Measurements from ENCODE around the gene SYT11. TPM values are rescaled to one million over a fixed set of nuclear protein-coding genes. Genes with fewer than 3 reads are reported as not detected.
"Not testable (repeated sequence)": the region's sequence is repeated elsewhere in the genome, so short reads cannot be mapped to it uniquely, and the experiment has no call there.

Gene SYT11
- polyA plus RNA-seq, 1 donor from 2014 or later, result 4.9 TPM

DNA sequence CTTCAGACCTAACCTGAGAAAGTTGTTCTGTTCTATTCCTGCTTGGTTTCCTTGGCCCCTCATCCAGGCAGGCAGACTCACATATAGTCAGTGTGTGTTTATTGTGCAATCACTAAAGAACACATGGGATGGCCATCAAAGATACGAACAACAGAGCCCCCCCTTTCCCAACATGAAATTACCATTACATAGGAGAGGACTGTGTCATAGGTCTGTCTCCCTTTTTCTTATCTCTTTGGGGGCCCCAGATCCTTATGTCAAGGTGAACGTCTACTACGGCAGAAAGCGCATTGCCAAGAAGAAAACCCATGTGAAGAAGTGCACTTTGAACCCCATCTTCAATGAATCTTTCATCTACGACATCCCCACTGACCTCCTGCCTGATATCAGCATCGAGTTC is 21.6 kb downstream of the SYT11 start:
- peaks cover 1% of the 10 kb centered on the region for H3K36me3 Mint-ChIP-seq
- H3K27ac Mint-ChIP-seq, result no peak overlapping the region
- H3K4me1 Mint-ChIP-seq, result peaks cover 0 to 7% (median 0%) of the 10 kb centered on the region in 3 donors
- no peaks in the 10 kb centered on the region for H3K9me3 Mint-ChIP-seq
- no peaks in the 10 kb centered on the region for H3K27me3 Mint-ChIP-seq
- H3K4me3 Mint-ChIP-seq, result no peak overlapping the region

DNA sequence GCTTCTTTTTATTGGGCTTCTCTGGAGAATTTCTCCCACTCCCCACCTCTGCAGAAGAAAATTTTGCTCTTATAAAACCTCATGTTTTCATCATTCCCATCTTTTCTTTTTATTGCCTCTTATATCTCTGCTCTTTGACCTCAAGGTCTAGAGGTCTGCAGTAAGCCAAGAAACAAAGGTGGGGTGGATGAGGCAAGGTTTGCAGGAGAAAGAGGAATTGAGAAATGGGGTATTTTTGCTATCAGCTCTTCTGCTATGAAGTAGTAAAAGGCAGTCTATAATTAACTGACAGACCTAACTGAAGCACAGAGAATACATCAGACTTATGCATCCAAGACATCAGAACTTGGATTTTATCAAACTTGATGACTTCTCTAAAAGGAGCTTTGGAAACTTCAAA is 22.9 kb downstream of the SYT11 start:
- Mint-ChIP-seq H3K4me3 (no peak overlapping the region), H3K36me3 (no peaks in the 10 kb centered on the region), H3K27me3 (no peaks in the 10 kb centered on the region), H3K4me1 (peaks cover 0 to 7% (median 0%) of the 10 kb centered on the region in 3 donors), H3K9me3 (no peaks in the 10 kb centered on the region), H3K27ac (no peak overlapping the region)

DNA sequence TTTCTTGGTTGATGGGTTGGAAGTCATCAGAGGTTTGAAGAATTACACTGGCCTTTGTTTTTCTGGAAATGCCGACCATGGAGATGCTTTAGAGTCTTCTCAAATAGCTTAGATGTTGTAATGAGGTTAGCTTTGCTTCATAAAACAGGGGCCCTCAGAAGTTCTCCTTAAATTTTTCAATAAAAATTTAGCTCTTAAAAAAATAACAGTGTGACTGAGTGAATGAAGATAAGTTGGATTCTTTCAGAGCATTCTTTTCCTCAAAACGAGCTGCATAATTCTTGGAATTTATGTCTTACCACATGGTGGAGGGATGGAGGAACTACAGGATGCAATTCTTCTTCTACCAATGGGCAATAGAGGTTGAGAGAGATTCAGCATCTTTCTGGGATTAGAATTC is 23.4 kb downstream of the SYT11 start:
- Mint-ChIP-seq H3K27me3 (no peaks in the 10 kb centered on the region), H3K9me3 (no peaks in the 10 kb centered on the region), H3K4me1 (peaks cover 0 to 7% (median 0%) of the 10 kb centered on the region in 3 donors), H3K36me3 (no peaks in the 10 kb centered on the region), H3K4me3 (no peak overlapping the region), H3K27ac (no peak overlapping the region)

DNA sequence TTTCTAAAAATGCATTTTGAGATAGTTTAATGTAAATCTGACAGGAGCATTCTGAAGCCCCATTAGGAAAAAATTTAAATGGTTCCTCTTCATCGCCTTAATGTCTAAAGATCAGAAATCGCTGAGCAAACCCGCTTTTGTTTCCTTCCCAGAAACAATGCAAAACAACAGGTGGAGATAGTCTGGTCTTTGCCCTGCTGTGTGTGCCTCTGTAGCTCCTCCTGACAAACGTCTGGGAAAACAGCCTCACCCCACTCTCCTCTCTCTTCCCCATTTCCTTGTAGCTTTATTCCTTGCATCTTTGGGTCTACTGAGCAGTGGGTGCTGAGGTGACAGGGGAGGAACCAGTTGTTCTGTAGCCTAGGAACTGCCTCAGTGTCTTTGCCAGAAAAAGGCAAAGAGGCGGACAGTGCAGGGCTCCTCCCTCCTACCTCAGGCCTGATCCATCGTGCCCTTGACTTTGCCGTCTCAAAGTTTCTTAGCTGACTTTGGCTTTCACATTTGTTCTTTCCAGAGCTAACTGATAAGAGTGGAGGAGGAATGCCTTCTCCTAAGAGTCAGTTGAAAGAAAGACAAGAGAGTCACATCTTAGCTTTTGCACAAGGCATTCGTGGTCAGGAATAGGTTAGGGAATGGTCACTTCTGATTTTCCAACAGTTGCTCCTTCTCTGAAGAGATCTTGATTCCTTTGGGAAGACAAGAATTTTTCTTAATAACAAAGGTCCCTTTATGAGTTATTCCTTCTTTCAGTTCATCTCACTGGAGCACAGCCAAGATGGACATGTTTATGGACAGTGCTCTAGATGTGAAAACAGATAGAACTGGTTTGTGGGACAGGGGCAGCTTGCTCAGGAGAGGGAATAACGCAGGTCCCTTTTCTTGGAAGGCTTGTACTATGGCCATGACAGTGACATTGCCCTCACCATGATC is 24.9 kb downstream of the SYT11 start:
- no peaks in the 10 kb centered on the region for H3K9me3 Mint-ChIP-seq
- H3K36me3 Mint-ChIP-seq, result no peaks in the 10 kb centered on the region
- no peak overlapping the region for H3K27ac Mint-ChIP-seq
- H3K4me1 Mint-ChIP-seq, result peaks cover 0 to 7% (median 0%) of the 10 kb centered on the region in 3 donors
- no peaks in the 10 kb centered on the region for H3K27me3 Mint-ChIP-seq
- no peak overlapping the region for H3K4me3 Mint-ChIP-seq

DNA sequence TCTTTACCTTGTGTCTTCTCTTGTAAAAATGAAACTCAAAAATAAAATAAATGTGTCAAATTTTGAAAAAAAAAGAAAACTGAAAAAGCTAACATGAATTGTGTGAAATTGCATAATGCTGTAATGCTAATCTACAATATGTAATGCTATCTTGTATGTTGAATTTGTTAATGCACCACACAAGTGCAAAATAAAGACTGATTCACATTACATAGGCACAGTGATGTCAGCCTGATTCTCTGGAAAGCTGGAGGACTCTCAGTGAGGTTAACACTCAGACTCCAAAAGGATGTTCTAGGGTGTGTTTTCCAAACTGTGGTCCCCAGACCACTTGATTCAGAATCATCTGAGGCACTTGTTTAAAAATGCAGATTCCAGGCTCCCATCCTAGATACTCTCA is 25.6 kb downstream of the SYT11 start:
- H3K9me3 Mint-ChIP-seq, result no peaks in the 10 kb centered on the region
- H3K27ac Mint-ChIP-seq, result no peak overlapping the region
- no peaks in the 10 kb centered on the region for H3K36me3 Mint-ChIP-seq
- no peak overlapping the region for H3K4me3 Mint-ChIP-seq
- H3K4me1 Mint-ChIP-seq, result peaks cover 0 to 7% (median 0%) of the 10 kb centered on the region in 3 donors
- no peaks in the 10 kb centered on the region for H3K27me3 Mint-ChIP-seq

GRCh38 chr1:155888481-155888880 is 29.1 kb downstream of the SYT11 start:
- Mint-ChIP-seq H3K4me1 (no peaks in the 10 kb centered on the region), H3K9me3 (no peaks in the 10 kb centered on the region), H3K27me3 (no peaks in the 10 kb centered on the region), H3K4me3 (no peak overlapping the region), H3K27ac (no peak overlapping the region), H3K36me3 (no peaks in the 10 kb centered on the region)

- Mint-ChIP-seq H3K4me3 (no peak overlapping the region), H3K4me1 (no peaks in the 10 kb centered on the region), H3K27me3 (no peaks in the 10 kb centered on the region), H3K36me3 (no peaks in the 10 kb centered on the region), H3K27ac (no peak overlapping the region), H3K9me3 (no peaks in the 10 kb centered on the region)
Observed at GRCh38 chr1:155889566-155889965, 30.2 kb downstream of the SYT11 start.

GRCh38 chr1:155890251-155890650 is 30.9 kb downstream of the SYT11 start:
- Mint-ChIP-seq H3K4me1 (no peaks in the 10 kb centered on the region), H3K27me3 (no peaks in the 10 kb centered on the region), H3K9me3 (no peaks in the 10 kb centered on the region), H3K4me3 (no peak overlapping the region), H3K36me3 (no peaks in the 10 kb centered on the region), H3K27ac (no peak overlapping the region)

GRCh38 chr1:155892796-155893195 is 33.4 kb downstream of the SYT11 start:
- Mint-ChIP-seq H3K27me3 (no peaks in the 10 kb centered on the region), H3K27ac (no peak overlapping the region), H3K9me3 (no peaks in the 10 kb centered on the region), H3K36me3 (no peaks in the 10 kb centered on the region), H3K4me3 (no peak overlapping the region), H3K4me1 (no peaks in the 10 kb centered on the region)

DNA sequence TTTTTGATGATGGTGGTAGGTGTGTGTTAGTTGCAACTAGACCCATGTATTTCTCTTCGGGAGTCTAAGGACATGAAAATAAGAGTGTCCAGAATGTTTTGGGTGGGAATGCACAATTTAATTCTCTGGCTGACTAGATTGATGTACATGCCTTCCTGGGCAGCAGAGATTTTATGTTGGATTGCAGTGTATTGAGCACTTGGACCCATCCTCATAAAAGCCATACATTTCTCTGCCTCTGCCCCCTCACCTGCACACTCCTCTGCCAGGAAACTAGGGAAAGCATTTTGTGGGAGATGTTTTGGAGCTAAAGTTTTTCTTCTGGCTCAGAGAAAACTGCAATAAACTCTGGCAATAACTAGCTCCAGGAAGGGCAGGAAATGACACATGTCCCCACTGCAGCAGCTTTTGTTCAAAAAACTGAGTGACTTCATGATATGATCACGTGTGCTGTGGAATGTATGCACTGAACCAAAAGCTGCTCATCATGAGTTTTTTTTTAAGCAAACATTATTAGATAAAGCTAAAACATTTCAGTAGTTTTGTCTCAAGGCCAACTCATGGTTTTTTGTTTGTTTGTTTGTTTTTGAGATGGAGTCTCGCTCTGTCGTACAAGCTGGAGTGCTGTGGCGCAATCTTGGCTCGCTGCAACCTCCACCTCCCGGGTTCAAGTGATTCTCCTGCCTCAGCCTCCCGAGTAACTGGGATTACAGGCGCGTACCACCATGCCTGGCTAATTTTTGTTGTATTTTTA is 34.2 kb downstream of the SYT11 start:
- Mint-ChIP-seq H3K36me3 (no peaks in the 10 kb centered on the region), H3K27me3 (no peaks in the 10 kb centered on the region), H3K4me3 (no peak overlapping the region), H3K4me1 (no peaks in the 10 kb centered on the region), H3K9me3 (no peaks in the 10 kb centered on the region), H3K27ac (no peak overlapping the region)

DNA sequence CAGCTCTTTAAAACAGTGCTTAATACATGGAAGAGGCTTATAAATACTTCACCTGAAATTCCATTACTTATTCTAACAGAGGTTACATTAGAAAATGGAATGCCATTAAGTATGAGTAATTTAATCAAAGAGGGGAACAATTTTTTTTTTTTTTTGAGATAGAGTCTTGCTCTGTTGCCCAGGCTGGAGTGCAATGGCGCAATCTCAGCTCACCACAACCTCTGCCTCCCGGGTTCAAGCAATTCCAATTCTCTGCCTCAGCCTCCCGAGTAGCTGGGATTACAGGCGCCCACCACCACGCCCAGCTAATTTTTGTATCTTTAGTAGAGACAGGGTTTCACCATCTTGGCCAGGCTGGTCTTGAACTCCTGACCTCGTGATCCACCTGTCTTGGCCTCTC is 36.2 kb downstream of the SYT11 start:
- not testable (repeated sequence) for H3K36me3 Mint-ChIP-seq, H3K27me3 Mint-ChIP-seq, H3K9me3 Mint-ChIP-seq, H3K27ac Mint-ChIP-seq, H3K4me3 Mint-ChIP-seq, H3K4me1 Mint-ChIP-seq

GRCh38 chr1:155896476-155896875 is 37.1 kb downstream of the SYT11 start:
- not testable (repeated sequence) for H3K27ac Mint-ChIP-seq, H3K4me1 Mint-ChIP-seq, H3K9me3 Mint-ChIP-seq, H3K4me3 Mint-ChIP-seq, H3K27me3 Mint-ChIP-seq, H3K36me3 Mint-ChIP-seq

- H3K27ac Mint-ChIP-seq, result peak overlapping the region in 1 of 3 donors; percentile 57
- peaks cover 0 to 6% (median 1%) of the 10 kb centered on the region in 3 donors for H3K4me1 Mint-ChIP-seq
- no peaks in the 10 kb centered on the region for H3K36me3 Mint-ChIP-seq
- H3K9me3 Mint-ChIP-seq, result no peaks in the 10 kb centered on the region
- H3K4me3 Mint-ChIP-seq, result no peak overlapping the region
- H3K27me3 Mint-ChIP-seq, result no peaks in the 10 kb centered on the region
Observed at GRCh38 chr1:155897746-155898145, 38.4 kb downstream of the SYT11 start.

GRCh38 chr1:155898888-155899287 is 39.5 kb downstream of the SYT11 start:
- no peak overlapping the region for H3K4me3 Mint-ChIP-seq
- H3K9me3 Mint-ChIP-seq, result no peaks in the 10 kb centered on the region
- peaks cover 0 to 6% (median 1%) of the 10 kb centered on the region in 3 donors for H3K4me1 Mint-ChIP-seq
- H3K27ac Mint-ChIP-seq, result no peak overlapping the region
- no peaks in the 10 kb centered on the region for H3K27me3 Mint-ChIP-seq
- H3K36me3 Mint-ChIP-seq, result peaks cover 2% of the 10 kb centered on the region

DNA sequence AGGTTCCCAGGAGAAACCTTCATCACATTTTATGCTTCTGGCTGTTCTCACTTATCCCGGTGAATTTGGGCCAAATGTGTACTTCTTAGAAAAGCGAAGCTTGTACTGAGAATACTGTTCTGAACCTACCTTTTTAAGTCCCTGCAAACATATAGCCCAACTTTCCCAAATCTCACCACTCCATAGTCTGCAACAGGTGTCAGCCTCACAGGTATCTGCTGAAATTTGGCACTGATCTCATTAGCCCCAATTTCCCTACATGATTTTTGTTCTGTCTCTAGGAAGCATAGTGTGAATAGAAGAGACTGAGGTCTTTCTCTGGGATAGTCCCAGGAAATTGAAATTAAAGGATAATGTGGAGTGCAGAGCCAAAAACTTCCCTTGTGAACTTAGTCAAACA is 40.3 kb downstream of the SYT11 start:
- Mint-ChIP-seq H3K27ac (no peak overlapping the region), H3K9me3 (no peaks in the 10 kb centered on the region), H3K4me1 (peaks cover 0 to 10% (median 1%) of the 10 kb centered on the region in 3 donors), H3K27me3 (no peaks in the 10 kb centered on the region), H3K36me3 (peaks cover 4% of the 10 kb centered on the region), H3K4me3 (no peak overlapping the region)
